Activated CD4-positive, CD25-positive, alpha-beta regulatory T cell (primary cell): ENCODE data around the gene GPR65.
"Not testable (repeated sequence)": the region's sequence is repeated elsewhere in the genome, so short reads cannot be mapped to it uniquely, and the experiment has no call there.

Experiments
- DNase-seq, 4 experiments: peaks; one replicate each; lab custom pipeline; 2025; lab: John Stamatoyannopoulos, UW

The GPR65 gene

DNA sequence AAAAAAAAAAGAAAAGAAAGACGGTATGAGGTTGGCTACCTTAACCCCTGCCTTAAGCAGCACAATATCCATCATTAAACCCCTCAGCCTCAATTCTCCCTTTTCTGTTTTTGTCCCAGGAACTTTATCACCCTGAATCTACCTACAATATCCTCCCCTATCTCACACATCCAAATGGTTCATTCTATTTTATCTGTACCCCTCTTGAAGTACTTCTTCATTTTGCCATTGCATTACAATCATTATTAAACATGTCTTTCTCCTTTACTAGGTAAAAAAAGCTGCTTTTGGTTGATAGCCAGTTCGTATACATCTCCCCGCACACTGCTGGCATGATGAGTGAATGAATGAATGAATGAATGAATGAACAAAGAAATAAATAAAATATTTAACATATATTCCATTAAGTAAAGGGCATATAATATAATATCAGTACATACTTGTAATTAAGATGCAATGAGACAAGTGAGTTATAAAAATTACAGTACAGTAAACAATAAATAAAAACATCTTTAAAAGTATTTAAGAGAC lies 364 bp upstream of the GPR65 start:
- no peak for DNase-seq

DNA sequence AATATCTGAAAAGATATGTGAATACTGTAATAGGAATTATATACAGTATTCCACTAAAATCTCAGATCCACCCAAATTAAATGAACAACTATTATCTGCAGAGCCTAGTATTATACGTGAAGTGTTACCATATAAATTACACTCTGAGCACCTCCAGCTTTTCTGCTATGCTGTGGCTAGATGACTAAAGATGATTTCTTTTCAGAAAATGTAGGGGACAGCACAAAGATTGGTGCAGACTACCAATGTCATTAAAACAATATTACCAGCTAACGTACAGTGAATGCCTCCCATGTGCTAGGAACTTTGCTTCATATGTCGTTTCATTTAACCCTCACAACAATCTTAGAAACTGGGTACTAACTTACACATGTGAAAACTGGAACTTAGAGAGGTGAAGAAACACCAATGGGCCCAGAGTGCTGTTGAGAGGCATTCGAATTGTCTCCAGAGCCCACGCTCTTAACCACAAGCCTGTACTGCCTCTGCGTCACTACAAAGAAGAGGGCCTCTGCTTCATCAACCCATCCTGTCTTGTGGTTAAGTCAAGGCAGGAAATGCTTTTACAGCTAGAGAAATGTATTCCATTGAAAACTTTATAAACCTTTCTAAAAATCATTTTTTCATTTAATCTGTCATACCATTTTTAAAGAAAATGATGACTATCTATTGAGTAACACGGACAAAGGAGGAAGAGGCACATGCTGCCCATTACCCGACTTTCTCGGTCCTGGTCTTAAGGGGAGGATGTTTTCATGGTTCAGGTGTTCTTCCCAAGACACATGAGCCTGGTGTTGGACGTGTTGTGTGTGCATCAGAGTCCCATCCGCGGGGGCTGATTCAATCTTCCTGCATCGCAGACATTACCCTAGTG lies 1.3 kb downstream of the GPR65 start:
- peak in 3 of 4 experiments; percentile 11 to 41 (median 41) for DNase-seq

- DNase-seq: no peak
Measured at GRCh38 chr14:88007608-88008007, 2.7 kb downstream of the GPR65 start.

GRCh38 chr14:88008039-88008742 lies 3.3 kb downstream of the GPR65 start:
- DNase-seq: no peak

- DNase-seq: no peak
Measured at GRCh38 chr14:88009486-88009885, 4.6 kb downstream of the GPR65 start.

- no peak for DNase-seq
Measured at GRCh38 chr14:88010331-88010730, 5.4 kb downstream of the GPR65 start.

GRCh38 chr14:88012495-88012894 lies 7.6 kb downstream of the GPR65 start:
- DNase-seq: no peak

- no peak for DNase-seq
Measured at GRCh38 chr14:88013750-88014349, 8.9 kb downstream of the GPR65 start.

- DNase-seq: no peak
Measured at GRCh38 chr14:88016768-88017167, 11.8 kb downstream of the GPR65 start.

- DNase-seq: no peak
Measured at GRCh38 chr14:88017535-88017934, 12.6 kb downstream of the GPR65 start.

DNA sequence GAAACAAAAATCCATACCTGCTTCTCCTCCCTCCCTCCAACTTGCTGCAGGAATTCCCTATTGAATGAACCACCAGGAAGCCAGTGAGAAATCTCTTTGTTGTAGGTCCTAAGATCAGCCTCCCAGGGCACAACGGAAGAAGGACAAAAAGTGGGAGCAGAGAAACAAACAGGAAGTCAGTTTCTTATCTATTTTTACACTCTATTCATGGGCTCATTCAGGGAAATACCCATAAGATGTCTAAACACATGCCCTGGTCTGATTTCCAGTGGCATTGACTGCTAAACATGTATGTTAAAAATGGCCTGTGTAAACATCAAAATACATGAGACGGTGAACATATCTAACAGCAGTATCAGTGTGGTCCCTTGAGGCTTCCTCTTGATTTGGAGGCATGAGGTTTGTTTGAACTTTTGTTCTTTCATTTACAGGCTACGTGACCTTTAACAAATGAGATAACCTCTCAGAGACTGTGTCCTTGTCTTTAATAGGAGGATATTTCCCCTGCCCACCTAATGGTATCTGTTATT lies 18.8 kb downstream of the GPR65 start:
- DNase-seq: no peak

DNA sequence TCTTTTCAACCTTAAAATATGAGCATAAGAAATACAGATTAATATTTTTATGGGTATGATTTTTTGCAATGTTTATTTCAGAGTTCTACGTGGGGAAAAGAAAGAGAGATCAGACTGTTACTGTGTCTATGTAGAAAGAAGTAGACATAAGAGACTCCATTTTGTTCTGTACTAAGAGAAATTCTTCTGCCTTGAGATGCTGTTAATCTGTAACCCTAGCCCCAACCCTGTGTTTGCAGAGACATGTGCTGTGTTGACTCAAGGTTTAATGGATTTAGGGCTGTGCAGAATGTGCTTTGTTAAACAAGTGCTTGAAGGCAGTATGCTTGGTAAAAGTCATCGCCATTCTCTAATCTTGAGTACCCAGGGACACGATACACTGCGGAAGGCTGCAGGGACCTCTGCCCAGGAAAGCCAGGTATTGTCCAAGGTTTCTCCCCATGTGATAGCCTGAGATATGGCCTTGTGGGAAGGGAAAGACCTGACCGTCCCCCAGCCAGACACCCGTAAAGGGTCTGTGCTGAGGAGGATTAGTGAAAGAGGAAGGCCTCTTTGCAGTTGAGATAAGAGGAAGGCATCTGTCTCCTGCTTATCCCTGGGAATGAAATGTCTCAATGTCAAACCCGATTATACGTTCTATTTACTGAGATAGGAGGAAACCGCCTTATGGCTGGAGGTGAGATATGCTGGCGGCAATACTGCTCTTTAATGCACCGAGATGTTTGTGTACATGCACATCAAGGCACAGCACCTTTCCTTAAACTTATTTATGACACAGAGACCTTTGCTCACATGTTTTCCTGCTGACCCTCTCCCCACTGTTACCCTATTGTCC lies 19.5 kb downstream of the GPR65 start:
- DNase-seq: not testable (repeated sequence)

- DNase-seq: no peak
Measured at GRCh38 chr14:88025313-88025712, 20.4 kb downstream of the GPR65 start.

- DNase-seq: no peak
Measured at GRCh38 chr14:88026890-88027289, 22.0 kb downstream of the GPR65 start.

- DNase-seq: no peak
Measured at GRCh38 chr14:88029500-88029899, 24.6 kb downstream of the GPR65 start.

DNA sequence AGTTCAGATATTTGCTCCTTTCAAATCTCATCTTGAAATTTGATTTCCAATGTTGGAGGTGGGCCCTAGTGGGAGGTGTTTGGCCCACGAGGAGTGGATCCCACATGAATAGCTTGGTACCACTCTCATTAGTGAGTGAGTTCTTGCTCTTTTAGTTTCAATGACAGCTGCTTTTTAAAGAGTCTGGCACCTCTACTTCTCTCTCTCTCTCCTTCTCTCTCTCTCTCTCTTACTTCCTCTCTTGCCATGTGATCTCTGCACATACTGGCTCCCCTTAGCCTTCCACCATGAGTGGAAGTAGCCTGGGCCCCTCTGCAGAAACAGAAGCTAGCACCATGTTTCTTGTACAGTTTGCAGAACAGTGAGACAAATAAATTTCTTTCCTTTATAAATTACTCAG lies 25.1 kb downstream of the GPR65 start:
- no peak for DNase-seq

- DNase-seq: no peak
Measured at GRCh38 chr14:88030892-88031291, 26.0 kb downstream of the GPR65 start.

DNA sequence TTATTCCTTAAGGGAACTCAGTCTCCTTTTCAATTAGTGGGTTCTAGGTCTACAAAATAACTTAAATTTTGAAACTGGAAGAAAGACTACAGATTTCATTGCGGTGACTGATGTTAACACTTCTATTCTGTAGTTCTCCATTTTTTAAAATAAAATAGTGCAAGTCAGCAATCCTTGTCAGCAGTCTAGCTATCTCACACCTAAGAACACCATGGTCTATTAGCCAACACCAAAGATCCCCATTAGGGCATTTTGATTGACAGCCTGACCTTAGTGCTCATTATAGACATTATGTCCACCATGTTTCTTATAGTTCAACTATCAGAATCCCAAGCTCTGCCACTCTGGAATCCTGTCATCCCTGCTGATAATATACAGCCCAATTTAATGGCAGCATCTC lies 27.4 kb downstream of the GPR65 start:
- DNase-seq: no peak

- no peak for DNase-seq
Measured at GRCh38 chr14:88034076-88034475, 29.1 kb downstream of the GPR65 start.

DNA sequence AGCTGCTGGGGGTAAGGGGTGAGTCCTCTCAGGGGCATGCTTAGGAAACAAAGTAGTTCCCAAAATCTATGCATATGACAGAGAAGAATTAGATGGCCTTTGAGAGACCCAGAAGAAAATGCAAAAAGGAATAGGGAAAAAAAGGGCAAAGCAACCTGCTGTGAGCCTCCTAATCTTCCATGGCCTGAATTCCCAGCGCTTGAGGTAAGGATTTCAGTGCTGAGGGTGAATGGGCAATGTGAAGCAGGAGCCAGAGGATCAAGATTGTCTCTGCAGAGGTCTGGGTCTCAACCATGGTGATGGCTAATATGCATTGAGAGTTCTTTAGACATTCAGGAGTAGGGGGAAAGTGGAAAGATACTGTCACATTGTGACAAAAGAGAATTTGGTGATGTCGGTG lies 31.5 kb downstream of the GPR65 start:
- no peak for DNase-seq

- DNase-seq: no peak
Measured at GRCh38 chr14:88037325-88037724, 32.4 kb downstream of the GPR65 start.

GRCh38 chr14:88039197-88039596 lies 34.3 kb downstream of the GPR65 start:
- DNase-seq: no peak
